ENCODE results near the gene GLRA3. TPM values are rescaled to one million over a fixed set of nuclear protein-coding genes. Genes with fewer than 3 reads are reported as not detected.

GLRA3 gene
- total and polyA plus RNA-seq, 2 donors (not counting 3 experiments of a cell fraction or from before 2014, with no cell fraction given), result not detected

GRCh38 chr4:174628191-174628590, 200.9 kb downstream of the GLRA3 start:
- H2AFZ ChIP-seq (ENCODE audit: low read depth, low read length), result no peak overlapping the region
- no peak for FAIRE-seq
- ChIA-PET CTCF (no interaction called here), POLR2A (no interaction called here)
- no peaks in the 10 kb centered on the region for H3K79me2 ChIP-seq (ENCODE audit: control insufficient read depth, insufficient read depth, low read length)
- no peak overlapping the region for H3K4me3 ChIP-seq (replicated peaks in 1 of 3; ENCODE audit: insufficient read depth in 1 of 3, low read depth in 1 of 3, low read length in 3 of 3)
- no peak for DNase-seq (ENCODE audit: low read depth, low spot score)
- dilution Hi-C loops (cut with MboI; ENCODE audit: extremely low pct_ligation_motif_present, low sequenced_read_pairs) (no loop called here), intact Hi-C loops (cut with micrococcal nuclease) (no loop called here)
- no peak overlapping the region for H3K9ac ChIP-seq (replicated peaks; ENCODE audit: extremely low read depth, insufficient read depth, low read length)
- no TSS peak for BruUV-seq (replicated peaks)
- no peaks in the 10 kb centered on the region for H4K20me1 ChIP-seq (replicated peaks; ENCODE audit: control insufficient read depth, extremely low read depth, insufficient read depth, low read length)
- H3K27me3 ChIP-seq (ENCODE audit: control insufficient read depth in 2 of 2, insufficient read depth in 2 of 2, low read length in 2 of 2), result no peaks in the 10 kb centered on the region
- no peak overlapping the region for H3K27ac ChIP-seq (ENCODE audit: insufficient read depth, low read depth, low read length)
- no peaks in the 10 kb centered on the region for H3K9me1 ChIP-seq (replicated peaks; ENCODE audit: control insufficient read depth, extremely low read depth, insufficient read depth, low read length)
- no peaks in the 10 kb centered on the region for H3K36me3 ChIP-seq (ENCODE audit: control insufficient read depth in 2 of 2, extremely low read depth in 1 of 2, insufficient read depth in 2 of 2, low read length in 2 of 2)
- H3K4me1 ChIP-seq (ENCODE audit: control insufficient read depth, extremely low read depth, insufficient read depth, low read length), result no peaks in the 10 kb centered on the region
- TF ChIP-seq MAX (IDR thresholded peaks at IDR 0.05; ENCODE audit: insufficient read depth, insufficient read length) (no peak), MYC (IDR thresholded peaks at IDR 0.05; ENCODE audit: low read depth, low read length) (no peak)
- H3K4me2 ChIP-seq (ENCODE audit: insufficient read depth, low read length), result no peak overlapping the region
- H3K9me3 ChIP-seq (replicated peaks; ENCODE audit: control insufficient read depth, insufficient read depth, low read length), result no peaks in the 10 kb centered on the region

GRCh38 chr4:174627473-174627872, 201.6 kb downstream of the GLRA3 start:
- Histone ChIP-seq H3K27ac (ENCODE audit: insufficient read depth, low read depth, low read length) (no peak overlapping the region), H2AFZ (ENCODE audit: low read depth, low read length) (no peak overlapping the region), H4K20me1 (replicated peaks; ENCODE audit: control insufficient read depth, extremely low read depth, insufficient read depth, low read length) (no peaks in the 10 kb centered on the region), H3K27me3 (ENCODE audit: control insufficient read depth in 2 of 2, insufficient read depth in 2 of 2, low read length in 2 of 2) (no peaks in the 10 kb centered on the region), H3K4me3 (replicated peaks in 1 of 3; ENCODE audit: insufficient read depth in 1 of 3, low read depth in 1 of 3, low read length in 3 of 3) (no peak overlapping the region), H3K4me2 (ENCODE audit: insufficient read depth, low read length) (no peak overlapping the region), H3K9ac (replicated peaks; ENCODE audit: extremely low read depth, insufficient read depth, low read length) (no peak overlapping the region), H3K36me3 (ENCODE audit: control insufficient read depth in 2 of 2, extremely low read depth in 1 of 2, insufficient read depth in 2 of 2, low read length in 2 of 2) (no peaks in the 10 kb centered on the region), H3K9me1 (replicated peaks; ENCODE audit: control insufficient read depth, extremely low read depth, insufficient read depth, low read length) (no peaks in the 10 kb centered on the region), H3K9me3 (replicated peaks; ENCODE audit: control insufficient read depth, insufficient read depth, low read length) (no peaks in the 10 kb centered on the region), H3K4me1 (ENCODE audit: control insufficient read depth, extremely low read depth, insufficient read depth, low read length) (no peaks in the 10 kb centered on the region), H3K79me2 (ENCODE audit: control insufficient read depth, insufficient read depth, low read length) (no peaks in the 10 kb centered on the region)
- dilution Hi-C loops (cut with MboI; ENCODE audit: extremely low pct_ligation_motif_present, low sequenced_read_pairs) (no loop called here), intact Hi-C loops (cut with micrococcal nuclease) (no loop called here)
- no peak for TF ChIP-seq MYC (IDR thresholded peaks at IDR 0.05; ENCODE audit: low read depth, low read length)
- no peak for TF ChIP-seq GATA2 (IDR thresholded peaks at IDR 0.05; ENCODE audit: insufficient read depth, insufficient read length, low read depth, low read length)
- no peak for TF ChIP-seq CTCF (IDR thresholded peaks at IDR 0.05; ENCODE audit: extremely low read depth in 1 of 2, insufficient read depth in 1 of 2, low read depth in 1 of 2, low read length in 2 of 2)
- no peak for TF ChIP-seq POLR2A (IDR thresholded peaks at IDR 0.05; ENCODE audit: low read depth, low read length)
- no peak for TF ChIP-seq FOS (IDR thresholded peaks at IDR 0.05; ENCODE audit: borderline replicate concordance, insufficient read depth, low read length)
- no peak for TF ChIP-seq JUN (IDR thresholded peaks at IDR 0.05; ENCODE audit: borderline replicate concordance, insufficient read depth, insufficient read length, low read depth)
- no peak for TF ChIP-seq EZH2 (IDR thresholded peaks at IDR 0.05; ENCODE audit: borderline replicate concordance, low read depth, low read length, severe bottlenecking)
- no peak for TF ChIP-seq POLR2AphosphoS5 (IDR thresholded peaks at IDR 0.05; ENCODE audit: insufficient read depth, low read depth, low read length)
- no peak for TF ChIP-seq MAX (IDR thresholded peaks at IDR 0.05; ENCODE audit: insufficient read depth, insufficient read length)
- ChIA-PET POLR2A (no interaction called here), CTCF (no interaction called here)
- DNase-seq (ENCODE audit: low read depth, low spot score) (no peak), FAIRE-seq (no peak)
- no TSS peak for BruUV-seq (replicated peaks)
